HepG2 (cell line): Measurements from ENCODE around the gene STK32B. TPM values are rescaled to one million over a fixed set of nuclear protein-coding genes. Genes with fewer than 3 reads are reported as not detected.

Experiments
- ATAC-seq: fragments of 200-7000 bp; cut with Tn5 transposase; 3 replicates; pipeline ENCODE4 v1.9.1; 2020; ENCODE audit warnings: mild to moderate bottlenecking, moderate library complexity
- BruUV-seq: library from RNA; stranded (reverse); fragments of 400-500 nt; replicated peaks from 2 replicates; lab custom pipeline; 2021; lab: Mats Ljungman, UMichigan
- CTCF ChIA-PET: fragments of 300-600 bp; formaldehyde crosslinking; extraction: SDS; loops from one replicate; lab custom pipeline; 2021; ENCODE audit warnings: low total read pairs, inconsistent platforms, low intra/inter-chr PET ratio; lab: Yijun Ruan, JAX
- POLR2A ChIA-PET: fragments of 350-600 bp; sonication (Branson Sonifier 250); formaldehyde crosslinking; loops from one replicate; lab custom pipeline; 2020; ENCODE audit warnings: antibody characterized with exemption, inconsistent platforms; lab: Yijun Ruan, JAX
- DNase-seq: peaks from one replicate; pipeline ENCODE4 v3.0.0-alpha.2; 2015; ENCODE audit warnings: low spot score
- FAIRE-seq: peaks from 3 replicates; lab custom pipeline; 2011; peaks lifted over from hg19 to GRCh38; lab: Jason Lieb, UNC
- H2AFZ ChIP-seq: one replicate; pipeline ENCODE4 v1.6.1; 2011; ENCODE audit warnings: low read length, inconsistent platforms
- H3K27ac ChIP-seq: fragments of 300-600 bp; 3 replicates; pipeline ENCODE4 v1.8.0; 2011; ENCODE audit warnings: mixed run types, mild to moderate bottlenecking, mixed read lengths, low read length, inconsistent platforms; ENCODE audit not compliant: insufficient read depth; ENCODE audit errors: extremely low read length
- H3K27me3 ChIP-seq, 2 experiments: fragments of 200-600 bp in 1 of 2; 2 replicates in 1 of 2; 3 replicates in 1 of 2; pipeline versions ENCODE4 v1.6.0 to v1.8.0; 2011; ENCODE audit warnings: low read length in 2 of 2, mild to moderate bottlenecking in 2 of 2, moderate library complexity in 2 of 2, inconsistent platforms in 1 of 2; ENCODE audit not compliant: insufficient read depth in 2 of 2, control insufficient read depth in 1 of 2
- H3K36me3 ChIP-seq, 2 experiments: fragments of 200-600 bp in 1 of 2; replicated peaks in 1 of 2; 2 replicates in 1 of 2; 3 replicates in 1 of 2; pipeline versions ENCODE4 v1.5.1 to v1.8.0; 2011; ENCODE audit warnings: low read length in 2 of 2, inconsistent platforms in 1 of 2; ENCODE audit not compliant: insufficient read depth in 2 of 2, control insufficient read depth in 1 of 2
- H3K4me1 ChIP-seq: 2 replicates; pipeline ENCODE4 v1.5.1; 2012; ENCODE audit warnings: low read length, inconsistent platforms; ENCODE audit not compliant: insufficient read depth
- H3K4me2 ChIP-seq: 2 replicates; pipeline ENCODE4 v1.6.0; 2011; ENCODE audit warnings: low read depth, low read length, inconsistent platforms
- H3K4me3 ChIP-seq, 3 experiments: fragments of 200-600 bp in 1 of 3; sonication (generic), shearing (Covaris generic) in 1 of 3; replicated peaks in 1 of 3; 2 replicates each; pipeline ENCODE4 v1.5.1; 2011 to 2016; ENCODE audit warnings: low read length in 3 of 3, inconsistent platforms in 2 of 3, low read depth in 2 of 3, mild to moderate bottlenecking in 2 of 3, control low read depth in 1 of 3, mixed read lengths in 1 of 3; ENCODE audit not compliant: insufficient read depth in 1 of 3
- H3K79me2 ChIP-seq: one replicate; pipeline ENCODE4 v1.6.1; 2011; ENCODE audit warnings: low read length, inconsistent platforms; ENCODE audit not compliant: insufficient read depth
- H3K9ac ChIP-seq: 2 replicates; pipeline ENCODE4 v1.6.0; 2011; ENCODE audit warnings: mild to moderate bottlenecking, low read depth, low read length, inconsistent platforms; ENCODE audit not compliant: insufficient read depth
- H3K9me3 ChIP-seq: 2 replicates; pipeline ENCODE4 v1.5.1; 2012; ENCODE audit warnings: mild to moderate bottlenecking, low read length
- H4K20me1 ChIP-seq: 2 replicates; pipeline ENCODE4 v1.6.0; 2011; ENCODE audit warnings: inconsistent platforms, mild to moderate bottlenecking, low read length, moderate library complexity; ENCODE audit not compliant: insufficient read depth
- GATAD1 ChIP-seq: IDR thresholded peaks from 2 replicates; pipeline ENCODE4 v1.6.1; 2016; ENCODE audit warnings: missing genetic modification reagents, missing compliant biosample characterization
- GTF2F1 ChIP-seq: fragments of 150-350 bp; IDR thresholded peaks from 2 replicates; pipeline ENCODE4 v1.6.1; 2014; ENCODE audit warnings: low read length
- HOXA3 ChIP-seq: sonication (generic); formaldehyde crosslinking; IDR thresholded peaks from 2 replicates; pipeline ENCODE4 v1.5.0; 2020; ENCODE audit warnings: missing genetic modification reagents
- KDM5B ChIP-seq: sonication (generic); formaldehyde crosslinking; IDR thresholded peaks from 2 replicates; pipeline ENCODE4 v1.4.0; 2020; ENCODE audit warnings: missing genetic modification reagents, mild to moderate bottlenecking, borderline replicate concordance
- PHF21A ChIP-seq: sonication (generic); formaldehyde crosslinking; IDR thresholded peaks from 2 replicates; pipeline ENCODE4 v1.5.0; 2020; ENCODE audit warnings: mild to moderate bottlenecking, missing genetic modification reagents
- SKI ChIP-seq: fragments of 450-650 bp; IDR thresholded peaks from one replicate; pipeline ENCODE4 v1.6.1; 2018; ENCODE audit warnings: mild to moderate bottlenecking; ENCODE audit not compliant: partially characterized antibody
- ZNF550 ChIP-seq: sonication (generic); formaldehyde crosslinking; IDR thresholded peaks from 2 replicates; pipeline ENCODE4 v1.4.0; 2020; ENCODE audit warnings: mild to moderate bottlenecking, missing genetic modification reagents, borderline replicate concordance
- ZNF737 ChIP-seq: sonication (generic); formaldehyde crosslinking; IDR thresholded peaks from 2 replicates; pipeline ENCODE4 v1.5.0; 2020; ENCODE audit warnings: missing genetic modification reagents, mild to moderate bottlenecking, borderline replicate concordance
- WGBS: methylation state at CpG from one replicate; pipeline ENCODE4 v1.1.6; 2017; ENCODE audit warnings: low lambda C conversion rate; 5-methylcytosine and 5-hydroxymethylcytosine counted together
- in situ Hi-C: cut with HindIII; loops from 2 replicates; pipeline ENCODE4 v1.10.0; 2017; ENCODE audit warnings: low pct_unique_long_range_greater_than_20kb; ENCODE audit not compliant: extremely low pct_ligation_motif_present
- intact Hi-C: fragments of 100-400 bp; cut with micrococcal nuclease; formaldehyde crosslinking; loops from one replicate; pipeline ENCODE4 v1.10.0; 2022; ENCODE audit not compliant: unreplicated experiment
- polyA plus RNA-seq, 8 experiments: library from polyadenylated mRNA; depleted of rRNA in 3 of 8; stranded (reverse) in 7 of 8; unstranded in 1 of 8; fragments of >200 nt; fragmentation: Illumina TruSeq in 4 of 8; extraction: Trizol in 4 of 8; gene quantifications; 2 replicates each; pipeline versions ENCODE4 v1.2.1 to v1.2.3, GENCODE V29; 2011 to 2016; ENCODE audit warnings: low read depth in 4 of 8, missing spikeins in 1 of 8, mixed read lengths in 1 of 8; ENCODE audit not compliant: insufficient read depth in 1 of 8
- total RNA-seq, 5 experiments: library from RNA; depleted of rRNA; stranded (reverse); fragments of >200 nt; fragmentation: Illumina TruSeq; extraction: Trizol; gene quantifications; 2 replicates each; pipeline ENCODE4 v1.2.3, GENCODE V29; 2016; ENCODE audit warnings: low read depth in 1 of 5
- TF ChIP-seq, protein P1 (sequence below): sonication (generic); formaldehyde crosslinking; IDR thresholded peaks from 2 replicates; pipeline ENCODE4 v1.9.0; 2022; ENCODE audit warnings: missing genetic modification reagents, mild to moderate bottlenecking, borderline replicate concordance
- TF ChIP-seq, protein P2 (sequence below): sonication (generic); formaldehyde crosslinking; IDR thresholded peaks from 2 replicates; pipeline ENCODE4 v1.8.1; 2022; ENCODE audit warnings: low read depth, mild to moderate bottlenecking, missing genetic modification reagents

The STK32B gene
- total and polyA plus RNA-seq, 2 of the 13 experiments (the other 11 are each of a cell fraction or from before 2014, with no cell fraction given) = not detected

DNA sequence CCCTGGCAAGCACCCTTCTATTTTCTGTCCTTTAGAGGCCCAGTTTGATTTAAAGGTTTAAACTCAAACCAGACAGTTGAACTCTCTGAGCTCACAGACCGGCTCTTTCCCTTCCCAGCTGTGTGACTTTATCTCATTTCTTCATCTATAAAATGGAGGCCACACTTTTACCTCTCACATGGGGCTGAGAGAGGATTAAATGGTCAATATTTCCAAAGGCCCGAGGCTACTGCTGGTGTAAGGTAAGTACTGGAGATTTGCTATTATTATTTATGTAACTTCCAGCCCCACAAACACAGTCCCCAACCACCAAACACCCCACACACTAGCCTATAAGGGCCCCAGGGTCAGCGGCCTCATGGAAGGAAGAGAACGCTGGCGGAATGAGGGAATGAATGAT is 18.5 kb upstream of the STK32B start:
- Histone ChIP-seq H2AFZ (no peak overlapping the region), H3K9ac (no peak overlapping the region)
- DNase-seq = no peak

DNA sequence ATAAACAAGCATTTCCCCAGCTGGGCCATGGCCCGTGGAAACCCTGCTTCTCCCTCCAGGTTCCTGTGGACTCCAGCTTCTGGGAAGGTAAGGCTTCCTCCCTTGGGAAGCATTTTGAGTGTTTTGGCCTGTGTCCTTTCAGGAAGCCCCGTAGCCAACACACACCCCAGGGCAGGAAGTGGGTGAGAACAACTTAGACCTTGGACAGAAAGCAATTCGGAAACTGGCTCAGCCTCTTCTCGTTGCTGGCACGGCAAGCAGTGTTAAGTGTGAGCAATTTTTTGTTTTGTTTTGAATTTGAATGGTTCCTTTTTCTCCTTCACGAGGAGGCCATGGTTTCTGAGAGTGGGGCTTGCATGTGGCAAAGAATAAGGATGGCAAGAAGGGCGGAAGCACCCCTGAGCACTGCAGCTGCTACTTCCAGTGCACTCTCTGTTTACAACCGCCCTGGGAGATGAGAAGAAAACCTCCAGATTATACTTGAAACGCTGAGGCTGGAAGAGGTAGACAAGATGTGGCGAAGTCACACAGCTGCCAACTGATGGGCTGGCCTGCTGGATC is 17.9 kb upstream of the STK32B start:
- Histone ChIP-seq H3K27ac (no peak overlapping the region), H2AFZ (no peak overlapping the region), H3K9ac (no peak overlapping the region), H3K79me2 (no peaks in the 10 kb centered on the region), H3K27me3 (peaks cover 0 to 15% of the 10 kb centered on the region in 2 experiments; a peak in 3 of 5 replicates), H3K4me2 (no peak overlapping the region)
- in situ Hi-C loops = no loop called here
- no peak for FAIRE-seq
- POLR2A ChIA-PET = no interaction called here
- intact Hi-C loops = no loop called here
- TF ChIP-seq ZNF550 (CRISPR knock-in tag) = no peak
- TF ChIP-seq, protein P1, sequence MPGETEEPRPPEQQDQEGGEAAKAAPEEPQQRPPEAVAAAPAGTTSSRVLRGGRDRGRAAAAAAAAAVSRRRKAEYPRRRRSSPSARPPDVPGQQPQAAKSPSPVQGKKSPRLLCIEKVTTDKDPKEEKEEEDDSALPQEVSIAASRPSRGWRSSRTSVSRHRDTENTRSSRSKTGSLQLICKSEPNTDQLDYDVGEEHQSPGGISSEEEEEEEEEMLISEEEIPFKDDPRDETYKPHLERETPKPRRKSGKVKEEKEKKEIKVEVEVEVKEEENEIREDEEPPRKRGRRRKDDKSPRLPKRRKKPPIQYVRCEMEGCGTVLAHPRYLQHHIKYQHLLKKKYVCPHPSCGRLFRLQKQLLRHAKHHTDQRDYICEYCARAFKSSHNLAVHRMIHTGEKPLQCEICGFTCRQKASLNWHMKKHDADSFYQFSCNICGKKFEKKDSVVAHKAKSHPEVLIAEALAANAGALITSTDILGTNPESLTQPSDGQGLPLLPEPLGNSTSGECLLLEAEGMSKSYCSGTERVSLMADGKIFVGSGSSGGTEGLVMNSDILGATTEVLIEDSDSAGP (CRISPR knock-in tag) = no peak
- TF ChIP-seq, protein P2, sequence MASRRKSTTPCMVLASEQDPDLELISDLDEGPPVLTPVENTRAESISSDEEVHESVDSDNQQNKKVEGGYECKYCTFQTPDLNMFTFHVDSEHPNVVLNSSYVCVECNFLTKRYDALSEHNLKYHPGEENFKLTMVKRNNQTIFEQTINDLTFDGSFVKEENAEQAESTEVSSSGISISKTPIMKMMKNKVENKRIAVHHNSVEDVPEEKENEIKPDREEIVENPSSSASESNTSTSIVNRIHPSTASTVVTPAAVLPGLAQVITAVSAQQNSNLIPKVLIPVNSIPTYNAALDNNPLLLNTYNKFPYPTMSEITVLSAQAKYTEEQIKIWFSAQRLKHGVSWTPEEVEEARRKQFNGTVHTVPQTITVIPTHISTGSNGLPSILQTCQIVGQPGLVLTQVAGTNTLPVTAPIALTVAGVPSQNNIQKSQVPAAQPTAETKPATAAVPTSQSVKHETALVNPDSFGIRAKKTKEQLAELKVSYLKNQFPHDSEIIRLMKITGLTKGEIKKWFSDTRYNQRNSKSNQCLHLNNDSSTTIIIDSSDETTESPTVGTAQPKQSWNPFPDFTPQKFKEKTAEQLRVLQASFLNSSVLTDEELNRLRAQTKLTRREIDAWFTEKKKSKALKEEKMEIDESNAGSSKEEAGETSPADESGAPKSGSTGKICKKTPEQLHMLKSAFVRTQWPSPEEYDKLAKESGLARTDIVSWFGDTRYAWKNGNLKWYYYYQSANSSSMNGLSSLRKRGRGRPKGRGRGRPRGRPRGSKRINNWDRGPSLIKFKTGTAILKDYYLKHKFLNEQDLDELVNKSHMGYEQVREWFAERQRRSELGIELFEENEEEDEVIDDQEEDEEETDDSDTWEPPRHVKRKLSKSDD (CRISPR knock-in tag) = no peak
- TF ChIP-seq SKI = no peak
- TF ChIP-seq ZNF737 (CRISPR knock-in tag) = no peak
- no peak for TF ChIP-seq GATAD1 (CRISPR knock-in tag)
- TF ChIP-seq PHF21A = no peak
- TF ChIP-seq GTF2F1 = no peak
- no peak for TF ChIP-seq HOXA3 (CRISPR knock-in tag)
- TF ChIP-seq, all 625 proteins: peak for 0
- 33% methylated on average over 9 of the region's 10 CpGs for WGBS
- Histone ChIP-seq H3K36me3 (no peaks in the 10 kb centered on the region), H3K4me3 (no peak overlapping the region), H3K9me3 (no peaks in the 10 kb centered on the region), H3K4me1 (no peaks in the 10 kb centered on the region), H4K20me1 (no peaks in the 10 kb centered on the region)
- BruUV-seq = no TSS peak
- no peak for ATAC-seq
- no peak for DNase-seq
- CTCF ChIA-PET = no interaction called here

More for the DNA sequence above, 18.5 kb upstream of the STK32B start:
- TF ChIP-seq KDM5B (CRISPR knock-in tag) = no peak
- peaks cover 0 to 16% of the 10 kb centered on the region in 2 experiments; a peak in 3 of 5 replicates for H3K27me3 ChIP-seq
- ChIA-PET CTCF (no interaction called here), POLR2A (no interaction called here)
- H3K27ac ChIP-seq = no peak overlapping the region
- in situ Hi-C loops = no loop called here
- H3K4me3 ChIP-seq = no peak overlapping the region
- intact Hi-C loops = no loop called here
- no peaks in the 10 kb centered on the region for H3K36me3 ChIP-seq
- FAIRE-seq (no peak), ATAC-seq (no peak)
- H3K9me3 ChIP-seq = no peaks in the 10 kb centered on the region
- no peak overlapping the region for H3K4me2 ChIP-seq
- no TSS peak for BruUV-seq
- no peaks in the 10 kb centered on the region for H4K20me1 ChIP-seq
- no peaks in the 10 kb centered on the region for H3K79me2 ChIP-seq
- 65% methylated on average over 5 of the region's 5 CpGs for WGBS
- H3K4me1 ChIP-seq = no peaks in the 10 kb centered on the region
